Ammon's horn (tissue), 1 donor: ENCODE results near the gene RASA1.
A peak's percentile ranks its signal among the peaks of the same experiment; 100 is the strongest.
"Not testable (repeated sequence)": the region's sequence is repeated elsewhere in the genome, so short reads cannot be mapped to it uniquely, and the experiment has no call there.

ENCODE experiments used
- DNase-seq: peaks from one replicate; pipeline ENCODE4 v3.0.0-alpha.2; 2016; ENCODE audit warnings: low spot score

The RASA1 gene

GRCh38 chr5:87282269-87282668, 14.6 kb downstream of the RASA1 start:
- no peak for DNase-seq

- not testable (repeated sequence) for DNase-seq
Measured at GRCh38 chr5:87287266-87287665, 19.6 kb downstream of the RASA1 start.

- DNase-seq, result no peak
Measured at GRCh38 chr5:87298692-87299362, 31.1 kb downstream of the RASA1 start.

GRCh38 chr5:87300176-87300575, 32.5 kb downstream of the RASA1 start:
- DNase-seq, result no peak

- no peak for DNase-seq
Measured at GRCh38 chr5:87300744-87301143, 33.1 kb downstream of the RASA1 start.

- DNase-seq, result no peak
Measured at GRCh38 chr5:87302061-87302460, 34.4 kb downstream of the RASA1 start.

GRCh38 chr5:87303324-87303723, 35.6 kb downstream of the RASA1 start:
- DNase-seq, result no peak

GRCh38 chr5:87306090-87306489, 38.4 kb downstream of the RASA1 start:
- DNase-seq, result not testable (repeated sequence)

GRCh38 chr5:87307796-87308423, 40.2 kb downstream of the RASA1 start:
- DNase-seq, result no peak

- no peak for DNase-seq
Measured at GRCh38 chr5:87311405-87312279, 44.0 kb downstream of the RASA1 start.

- no peak for DNase-seq
Measured at GRCh38 chr5:87313216-87313615, 45.5 kb downstream of the RASA1 start.

- DNase-seq, result no peak
Measured at GRCh38 chr5:87319469-87319868, 51.8 kb downstream of the RASA1 start.

GRCh38 chr5:87321605-87322004, 53.9 kb downstream of the RASA1 start:
- no peak for DNase-seq

- DNase-seq, result no peak
Measured at GRCh38 chr5:87322381-87322780, 54.7 kb downstream of the RASA1 start.

GRCh38 chr5:87327998-87328397, 60.3 kb downstream of the RASA1 start:
- DNase-seq, result no peak

- no peak for DNase-seq
Measured at GRCh38 chr5:87329114-87329513, 61.4 kb downstream of the RASA1 start.

GRCh38 chr5:87339986-87340385, 72.3 kb downstream of the RASA1 start:
- no peak for DNase-seq

GRCh38 chr5:87340716-87341115, 73.0 kb downstream of the RASA1 start:
- peak; percentile 7 for DNase-seq

- no peak for DNase-seq
Measured at GRCh38 chr5:87347272-87347671, 79.6 kb downstream of the RASA1 start.

- DNase-seq, result no peak
Measured at GRCh38 chr5:87347841-87348240, 80.2 kb downstream of the RASA1 start.

GRCh38 chr5:87354496-87354895, 86.8 kb downstream of the RASA1 start:
- DNase-seq, result no peak

- DNase-seq, result no peak
Measured at GRCh38 chr5:87359106-87359505, 91.4 kb downstream of the RASA1 start.

- no peak for DNase-seq
Measured at GRCh38 chr5:87360132-87360531, 92.4 kb downstream of the RASA1 start.
